Kidney (tissue), 14 donors: Measurements from ENCODE around the gene HK2. TPM values are rescaled to one million over a fixed set of nuclear protein-coding genes. Genes with fewer than 3 reads are reported as not detected.

Source experiments
- DNase-seq, 5 donors: peaks; one replicate each; pipeline ENCODE4 v3.0.0-alpha.2; 2013 to 2020
- FAIRE-seq: peaks from 2 replicates; lab custom pipeline; 2012; peaks lifted over from hg19 to GRCh38; lab: Jason Lieb, UNC
- H3K27ac ChIP-seq, 2 donors: one replicate each; pipeline ENCODE4 v1.7.0; 2013; ENCODE audit warnings: low read depth in 2 of 2, low read length in 2 of 2, inconsistent platforms in 1 of 2
- H3K27me3 ChIP-seq: one replicate; pipeline ENCODE4 v1.7.1; 2013; ENCODE audit warnings: low read length, inconsistent platforms; ENCODE audit not compliant: control insufficient read depth, insufficient read depth
- H3K36me3 ChIP-seq, 3 donors: one replicate each; pipeline versions ENCODE4 v1.7.0 to v1.7.1; 2013; ENCODE audit warnings: low read length in 3 of 3, control low read depth in 1 of 3, inconsistent platforms in 1 of 3; ENCODE audit not compliant: insufficient read depth in 3 of 3, control insufficient read depth in 2 of 3
- H3K4me1 ChIP-seq, 3 donors: one replicate each; pipeline versions ENCODE4 v1.7.0 to v1.7.1; 2013; ENCODE audit warnings: low read length in 3 of 3, inconsistent platforms in 1 of 3, low read depth in 1 of 3; ENCODE audit not compliant: control insufficient read depth in 2 of 3, insufficient read depth in 2 of 3
- H3K4me3 ChIP-seq, 3 donors: one replicate each; pipeline versions ENCODE4 v1.7.0 to v1.8.1; 2013; ENCODE audit warnings: low read length in 3 of 3, control low read depth in 1 of 3, inconsistent platforms in 1 of 3
- H3K9ac ChIP-seq, 3 donors: one replicate each; pipeline versions ENCODE4 v1.7.0 to v1.7.1; 2013; ENCODE audit warnings: low read length in 3 of 3, control low read depth in 1 of 3, inconsistent platforms in 1 of 3
- H3K9me3 ChIP-seq, 3 donors: one replicate each; pipeline versions ENCODE4 v1.7.0 to v1.7.1; 2013; ENCODE audit warnings: low read length in 3 of 3, control low read depth in 1 of 3, inconsistent platforms in 1 of 3; ENCODE audit not compliant: control insufficient read depth in 2 of 3, insufficient read depth in 1 of 3
- CTCF ChIP-seq: IDR thresholded peaks from 3 replicates; pipeline ENCODE4 v1.5.1; 2012; ENCODE audit warnings: mild to moderate bottlenecking, moderate library complexity, borderline replicate concordance; ENCODE audit not compliant: insufficient read depth; ENCODE audit errors: extremely low read depth
- intact Hi-C: fragments of 100-400 bp; cut with DNase I; formaldehyde crosslinking; loops from one replicate; pipeline ENCODE4 v1.11.1; 2022
- polyA plus RNA-seq: library from polyadenylated mRNA; stranded (reverse); fragments of 350-450 nt; fragmentation: Illumina TruSeq; extraction: RNeasy Lipid Tissue Mini Kit (QIAGEN cat#74804); gene quantifications from one replicate; pipeline ENCODE4 v1.2.3, GENCODE V29; 2014; ENCODE audit warnings: low read depth, low replicate concordance; ENCODE audit not compliant: insufficient read depth
- total RNA-seq: library from RNA; stranded (reverse); fragmentation: NEBNext Ultra II Directional; extraction: Animal tissue kit (Norgen Biotek cat#: 25700); gene quantifications from one replicate; pipeline ENCODE4 v1.2.1, GENCODE V29; 2021
- donor health status: control.
- donor health status: control.
- donor health status: control.
- donor health status: control.
- donor health status: control.
- donor health status: DM: yes; HTN: yes; CAD: no.
- donor health status: Normal renal cell carcinoma (clear cell type).

HK2 gene
- total and polyA plus RNA-seq, 2 donors from 2014 or later, result 0.47 to 8.6 TPM

- H3K36me3 ChIP-seq, result no peaks in the 10 kb centered on the region
- no peak overlapping the region for H3K4me3 ChIP-seq
- H3K9ac ChIP-seq, result no peak overlapping the region
- H3K4me1 ChIP-seq, result no peaks in the 10 kb centered on the region
- no peaks in the 10 kb centered on the region for H3K9me3 ChIP-seq
- no peaks in the 10 kb centered on the region for H3K27me3 ChIP-seq
- intact Hi-C loops, result no loop called here
- no peak overlapping the region for H3K27ac ChIP-seq
- DNase-seq (no peak), FAIRE-seq (no peak)
- no peak for TF ChIP-seq CTCF
These were observed 106.2 kb downstream of the HK2 start for GRCh38 chr2:74939919-74940812.

- no peak for FAIRE-seq
- Histone ChIP-seq H3K27ac (no peak overlapping the region), H3K9me3 (no peaks in the 10 kb centered on the region), H3K4me3 (no peak overlapping the region), H3K4me1 (no peaks in the 10 kb centered on the region), H3K9ac (no peak overlapping the region), H3K27me3 (no peaks in the 10 kb centered on the region), H3K36me3 (no peaks in the 10 kb centered on the region)
- TF ChIP-seq CTCF, result no peak
- intact Hi-C loops, result no loop called here
- DNase-seq, result no peak
These were observed 107.4 kb downstream of the HK2 start for GRCh38 chr2:74941284-74941683.

DNA sequence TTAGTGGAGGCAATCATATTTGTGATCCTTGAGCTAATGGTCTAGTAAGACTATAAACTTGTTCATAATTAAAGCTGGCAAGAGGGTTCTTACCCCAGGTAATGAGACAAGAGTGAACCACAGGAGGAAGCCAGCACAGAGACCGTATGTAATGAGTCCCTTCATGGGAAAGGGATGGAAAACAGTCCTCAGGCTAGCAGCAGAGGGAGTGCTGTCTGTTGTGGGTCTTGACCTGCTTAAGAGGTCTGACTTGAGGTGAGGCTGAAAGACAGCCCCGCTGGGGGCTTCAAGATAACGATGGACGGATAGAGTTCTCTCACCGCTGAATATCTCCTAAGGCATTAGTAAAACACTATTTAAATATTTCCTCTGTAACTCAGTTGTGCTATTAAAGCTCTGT is 108.3 kb downstream of the HK2 start:
- Histone ChIP-seq H3K9ac (no peak overlapping the region), H3K4me3 (no peak overlapping the region), H3K9me3 (no peaks in the 10 kb centered on the region), H3K27me3 (no peaks in the 10 kb centered on the region), H3K36me3 (no peaks in the 10 kb centered on the region), H3K4me1 (no peaks in the 10 kb centered on the region), H3K27ac (no peak overlapping the region)
- intact Hi-C loops, result no loop called here
- FAIRE-seq, result no peak
- no peak for TF ChIP-seq CTCF
- DNase-seq, result no peak

Other genes starting within 250 kb of the HK2 start
- gene M1AP, start 185.8 kb upstream of the HK2 start, total RNA-seq, result 3.4 TPM
- gene M1AP, start 185.8 kb upstream of the HK2 start, polyA plus RNA-seq, result 0.49 TPM
- 10.8 TPM for gene SEMA4F, start 179.9 kb upstream of the HK2 start, total RNA-seq
- gene SEMA4F, start 179.9 kb upstream of the HK2 start, polyA plus RNA-seq, result 5.2 TPM
- gene POLE4, start 124.5 kb downstream of the HK2 start, total RNA-seq, result 54.3 TPM
- 122 TPM for gene POLE4, start 124.5 kb downstream of the HK2 start, polyA plus RNA-seq